HUES6 (cell line): ENCODE results near the gene PHLDA1.

ENCODE experiments used
- H3K27ac ChIP-seq: 2 replicates; pipeline ENCODE4 v1.7.0; 2013; ENCODE audit warnings: low read depth, mild to moderate bottlenecking, low read length, inconsistent platforms
- H3K27me3 ChIP-seq: 2 replicates; pipeline ENCODE4 v1.6.1; 2013; ENCODE audit warnings: low read length; ENCODE audit not compliant: control insufficient read depth, insufficient read depth
- H3K36me3 ChIP-seq: 2 replicates; pipeline ENCODE4 v1.6.1; 2013; ENCODE audit warnings: low read length; ENCODE audit not compliant: control insufficient read depth, insufficient read depth
- H3K4me1 ChIP-seq: 2 replicates; pipeline ENCODE4 v1.6.1; 2013; ENCODE audit warnings: low read length; ENCODE audit not compliant: control insufficient read depth, insufficient read depth
- H3K4me3 ChIP-seq: 2 replicates; pipeline ENCODE4 v1.5.1; 2013; ENCODE audit warnings: low read depth, low read length
- H3K9ac ChIP-seq: one replicate; pipeline ENCODE4 v1.6.1; 2013; ENCODE audit warnings: mild to moderate bottlenecking, low read length
- H3K9me3 ChIP-seq: 2 replicates; pipeline ENCODE4 v1.6.1; 2013; ENCODE audit warnings: low read depth, low read length; ENCODE audit not compliant: control insufficient read depth, insufficient read depth

PHLDA1 gene

GRCh38 chr12:76038176-76038575 is 6.6 kb upstream of the PHLDA1 start:
- Histone ChIP-seq H3K4me3 (no peak overlapping the region), H3K9me3 (no peaks in the 10 kb centered on the region), H3K9ac (no peak overlapping the region), H3K4me1 (peaks cover 37% of the 10 kb centered on the region), H3K36me3 (peaks cover 2% of the 10 kb centered on the region; the same call in 1 of the 2 replicates), H3K27ac (no peak overlapping the region), H3K27me3 (no peaks in the 10 kb centered on the region)

GRCh38 chr12:76037130-76038103 is 5.8 kb upstream of the PHLDA1 start:
- H3K36me3 ChIP-seq, result no peaks in the 10 kb centered on the region
- peaks cover 40% of the 10 kb centered on the region for H3K4me1 ChIP-seq
- H3K9ac ChIP-seq, result peak overlapping the region; percentile 6
- no peak overlapping the region for H3K27ac ChIP-seq
- H3K9me3 ChIP-seq, result no peaks in the 10 kb centered on the region
- H3K4me3 ChIP-seq, result no peak overlapping the region
- H3K27me3 ChIP-seq, result no peaks in the 10 kb centered on the region

- H3K9me3 ChIP-seq, result no peaks in the 10 kb centered on the region
- no peak overlapping the region for H3K27ac ChIP-seq
- no peaks in the 10 kb centered on the region for H3K27me3 ChIP-seq
- H3K36me3 ChIP-seq, result peaks cover 9% of the 10 kb centered on the region
- H3K4me3 ChIP-seq, result no peak overlapping the region
- H3K9ac ChIP-seq, result no peak overlapping the region
- H3K4me1 ChIP-seq, result peaks cover 30% of the 10 kb centered on the region
Observed at GRCh38 chr12:76035045-76035444, 3.5 kb upstream of the PHLDA1 start.

- H3K9ac ChIP-seq, result peak overlapping the region; percentile 99
- H3K36me3 ChIP-seq, result peaks cover 26% of the 10 kb centered on the region
- H3K4me1 ChIP-seq, result peaks cover 24% of the 10 kb centered on the region
- peak overlapping the region; percentile 99 for H3K4me3 ChIP-seq
- H3K27me3 ChIP-seq, result no peaks in the 10 kb centered on the region
- no peaks in the 10 kb centered on the region for H3K9me3 ChIP-seq
- H3K27ac ChIP-seq, result peak overlapping the region; percentile 92; the same call in 1 of the 2 replicates
Observed at GRCh38 chr12:76033081-76034011, 1.8 kb upstream of the PHLDA1 start.

GRCh38 chr12:76032043-76032981 is 736 bp upstream of the PHLDA1 start:
- peaks cover 13% of the 10 kb centered on the region for H3K4me1 ChIP-seq
- H3K9ac ChIP-seq, result peak overlapping the region; percentile 99
- H3K36me3 ChIP-seq, result peaks cover 33% of the 10 kb centered on the region
- H3K27ac ChIP-seq, result peak overlapping the region; percentile 92
- H3K4me3 ChIP-seq, result peak overlapping the region; percentile 99
- no peaks in the 10 kb centered on the region for H3K27me3 ChIP-seq
- no peaks in the 10 kb centered on the region for H3K9me3 ChIP-seq

- Histone ChIP-seq H3K27me3 (no peaks in the 10 kb centered on the region), H3K9ac (peak overlapping the region; percentile 99), H3K9me3 (no peaks in the 10 kb centered on the region), H3K4me1 (peaks cover 15% of the 10 kb centered on the region), H3K36me3 (peaks cover 40% of the 10 kb centered on the region), H3K27ac (peak overlapping the region; percentile 92; the same call in 1 of the 2 replicates), H3K4me3 (peak overlapping the region; percentile 99)
Observed at GRCh38 chr12:76031081-76031413, 529 bp downstream of the PHLDA1 start.

- H3K9ac ChIP-seq, result peak overlapping the region; percentile 99
- H3K36me3 ChIP-seq, result peaks cover 40% of the 10 kb centered on the region
- H3K27ac ChIP-seq, result peak overlapping the region; percentile 92; the same call in 1 of the 2 replicates
- H3K4me3 ChIP-seq, result peak overlapping the region; percentile 99
- H3K27me3 ChIP-seq, result no peaks in the 10 kb centered on the region
- H3K4me1 ChIP-seq, result peaks cover 20% of the 10 kb centered on the region
- no peaks in the 10 kb centered on the region for H3K9me3 ChIP-seq
Observed at GRCh38 chr12:76030341-76031080, 1.1 kb downstream of the PHLDA1 start.

GRCh38 chr12:76029982-76030340 is 1.6 kb downstream of the PHLDA1 start:
- Histone ChIP-seq H3K9me3 (no peaks in the 10 kb centered on the region), H3K4me3 (peak overlapping the region; percentile 99), H3K36me3 (peaks cover 40% of the 10 kb centered on the region), H3K4me1 (peaks cover 20% of the 10 kb centered on the region), H3K9ac (peak overlapping the region; percentile 99), H3K27ac (peak overlapping the region; percentile 92; the same call in 1 of the 2 replicates), H3K27me3 (no peaks in the 10 kb centered on the region)

- H3K27me3 ChIP-seq, result no peaks in the 10 kb centered on the region
- H3K36me3 ChIP-seq, result peaks cover 40% of the 10 kb centered on the region
- H3K4me3 ChIP-seq, result peak overlapping the region; percentile 99
- peak overlapping the region; percentile 62; the same call in 1 of the 2 replicates for H3K27ac ChIP-seq
- H3K9me3 ChIP-seq, result no peaks in the 10 kb centered on the region
- H3K9ac ChIP-seq, result peak overlapping the region; percentile 85
- H3K4me1 ChIP-seq, result peaks cover 18% of the 10 kb centered on the region
Observed at GRCh38 chr12:76028571-76029277, 2.9 kb downstream of the PHLDA1 start.
